ENCODE measurements around the gene RAP1GAP.

- TF ChIP-seq, protein P1, sequence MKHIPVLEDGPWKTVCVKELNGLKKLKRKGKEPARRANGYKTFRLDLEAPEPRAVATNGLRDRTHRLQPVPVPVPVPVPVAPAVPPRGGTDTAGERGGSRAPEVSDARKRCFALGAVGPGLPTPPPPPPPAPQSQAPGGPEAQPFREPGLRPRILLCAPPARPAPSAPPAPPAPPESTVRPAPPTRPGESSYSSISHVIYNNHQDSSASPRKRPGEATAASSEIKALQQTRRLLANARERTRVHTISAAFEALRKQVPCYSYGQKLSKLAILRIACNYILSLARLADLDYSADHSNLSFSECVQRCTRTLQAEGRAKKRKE (CRISPR knock-in tag; IDR thresholded peaks at IDR 0.05; ENCODE audit: low read depth), result no peak
- TF ChIP-seq, protein P2, sequence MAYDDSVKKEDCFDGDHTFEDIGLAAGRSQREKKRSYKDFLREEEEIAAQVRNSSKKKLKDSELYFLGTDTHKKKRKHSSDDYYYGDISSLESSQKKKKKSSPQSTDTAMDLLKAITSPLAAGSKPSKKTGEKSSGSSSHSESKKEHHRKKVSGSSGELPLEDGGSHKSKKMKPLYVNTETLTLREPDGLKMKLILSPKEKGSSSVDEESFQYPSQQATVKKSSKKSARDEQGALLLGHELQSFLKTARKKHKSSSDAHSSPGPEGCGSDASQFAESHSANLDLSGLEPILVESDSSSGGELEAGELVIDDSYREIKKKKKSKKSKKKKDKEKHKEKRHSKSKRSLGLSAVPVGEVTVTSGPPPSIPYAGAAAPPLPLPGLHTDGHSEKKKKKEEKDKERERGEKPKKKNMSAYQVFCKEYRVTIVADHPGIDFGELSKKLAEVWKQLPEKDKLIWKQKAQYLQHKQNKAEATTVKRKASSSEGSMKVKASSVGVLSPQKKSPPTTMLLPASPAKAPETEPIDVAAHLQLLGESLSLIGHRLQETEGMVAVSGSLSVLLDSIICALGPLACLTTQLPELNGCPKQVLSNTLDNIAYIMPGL (CRISPR knock-in tag; IDR thresholded peaks at IDR 0.05; ENCODE audit: borderline replicate concordance), result no peak
- TF ChIP-seq, protein P3, sequence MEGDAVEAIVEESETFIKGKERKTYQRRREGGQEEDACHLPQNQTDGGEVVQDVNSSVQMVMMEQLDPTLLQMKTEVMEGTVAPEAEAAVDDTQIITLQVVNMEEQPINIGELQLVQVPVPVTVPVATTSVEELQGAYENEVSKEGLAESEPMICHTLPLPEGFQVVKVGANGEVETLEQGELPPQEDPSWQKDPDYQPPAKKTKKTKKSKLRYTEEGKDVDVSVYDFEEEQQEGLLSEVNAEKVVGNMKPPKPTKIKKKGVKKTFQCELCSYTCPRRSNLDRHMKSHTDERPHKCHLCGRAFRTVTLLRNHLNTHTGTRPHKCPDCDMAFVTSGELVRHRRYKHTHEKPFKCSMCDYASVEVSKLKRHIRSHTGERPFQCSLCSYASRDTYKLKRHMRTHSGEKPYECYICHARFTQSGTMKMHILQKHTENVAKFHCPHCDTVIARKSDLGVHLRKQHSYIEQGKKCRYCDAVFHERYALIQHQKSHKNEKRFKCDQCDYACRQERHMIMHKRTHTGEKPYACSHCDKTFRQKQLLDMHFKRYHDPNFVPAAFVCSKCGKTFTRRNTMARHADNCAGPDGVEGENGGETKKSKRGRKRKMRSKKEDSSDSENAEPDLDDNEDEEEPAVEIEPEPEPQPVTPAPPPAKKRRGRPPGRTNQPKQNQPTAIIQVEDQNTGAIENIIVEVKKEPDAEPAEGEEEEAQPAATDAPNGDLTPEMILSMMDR (IDR thresholded peaks at IDR 0.05), result no peak
Measured at GRCh38 chr1:21584096-21584495, 85.1 kb downstream of the RAP1GAP start.

Measured in A549 (cell line).